NCI-H2171 treated with DMSO at 0.1 percent for 48 hours (cell line): Measurements from ENCODE around the gene TCTN2.
A peak's percentile ranks its signal among the peaks of the same experiment; 100 is the strongest.

Experiments used
- DNase-seq: peaks from one replicate; lab custom pipeline; 2025; lab: John Stamatoyannopoulos, UW

The TCTN2 gene

GRCh38 chr12:123670882-123671728, at the start of gene TCTN2:
TCTN2 (plus strand) TSS chr12:123671113; CDS start chr12:123671241, 128 bp downstream.
- DNase-seq, result peak; percentile 85

GRCh38 chr12:123621619-123622530, 49.0 kb upstream of the TCTN2 start:
- no peak for DNase-seq

- peak; percentile 98 for DNase-seq
Observed at GRCh38 chr12:123633379-123634141, 37.4 kb upstream of the TCTN2 start, which contains the start of the genes EIF2B1 and GTF2H3. EIF2B1 (minus strand) TSS chr12:123633686; CDS start chr12:123633557, 129 bp downstream. GTF2H3 (plus strand) TSS chr12:123633829; CDS start chr12:123633860, 31 bp downstream.

- DNase-seq, result no peak
Observed at GRCh38 chr12:123634142-123634561, 36.8 kb upstream of the TCTN2 start.

- no peak for DNase-seq
Observed at GRCh38 chr12:123643911-123644310, 27.0 kb upstream of the TCTN2 start.

GRCh38 chr12:123645380-123645779, 25.5 kb upstream of the TCTN2 start:
- DNase-seq, result no peak

- DNase-seq, result no peak
Observed at GRCh38 chr12:123645878-123646277, 25.0 kb upstream of the TCTN2 start.

GRCh38 chr12:123648401-123648800, 22.5 kb upstream of the TCTN2 start:
- no peak for DNase-seq

- no peak for DNase-seq
Observed at GRCh38 chr12:123654129-123654701, 16.7 kb upstream of the TCTN2 start.

GRCh38 chr12:123655420-123655819, 15.5 kb upstream of the TCTN2 start:
- no peak for DNase-seq

- no peak for DNase-seq
Observed at GRCh38 chr12:123656392-123656791, 14.5 kb upstream of the TCTN2 start.

- DNase-seq, result no peak
Observed at GRCh38 chr12:123657211-123657610, 13.7 kb upstream of the TCTN2 start.

GRCh38 chr12:123659996-123660727, 10.8 kb upstream of the TCTN2 start:
- no peak for DNase-seq

- DNase-seq, result no peak
Observed at GRCh38 chr12:123667771-123668170, 3.1 kb upstream of the TCTN2 start.

GRCh38 chr12:123671876-123672275, 963 bp downstream of the TCTN2 start:
- DNase-seq, result no peak

- no peak for DNase-seq
Observed at GRCh38 chr12:123675436-123675835, 4.5 kb downstream of the TCTN2 start.

- DNase-seq, result no peak
Observed at GRCh38 chr12:123676616-123677320, 5.9 kb downstream of the TCTN2 start.

- DNase-seq, result no peak
Observed at GRCh38 chr12:123678981-123679380, 8.1 kb downstream of the TCTN2 start.

GRCh38 chr12:123681605-123682004, 10.7 kb downstream of the TCTN2 start:
- no peak for DNase-seq

GRCh38 chr12:123683964-123684363, 13.1 kb downstream of the TCTN2 start:
- no peak for DNase-seq
